SK-MEL-5 (cell line): Measurements from ENCODE around the gene MRPS24. TPM values are rescaled to one million over a fixed set of nuclear protein-coding genes. Genes with fewer than 3 reads are reported as not detected.

Source experiments
- DNase-seq: peaks from one replicate; pipeline ENCODE4 v3.0.0-alpha.2; 2016; ENCODE audit warnings: low read depth, low spot score
- in situ Hi-C: cut with HindIII; loops from 2 replicates; pipeline ENCODE4 v1.10.0; 2016; ENCODE audit warnings: low sequenced_read_pairs, high pct_unique_total_duplicates, low pct_unique_long_range_greater_than_20kb
- total RNA-seq: library from RNA; depleted of rRNA; stranded (reverse); fragments of >200 nt; shearing (Covaris generic); gene quantifications from 2 replicates; pipeline ENCODE4 v1.2.3, GENCODE V29; 2014

MRPS24 gene
- total RNA-seq, 1 experiment from 2014 or later: 137 TPM

DNA sequence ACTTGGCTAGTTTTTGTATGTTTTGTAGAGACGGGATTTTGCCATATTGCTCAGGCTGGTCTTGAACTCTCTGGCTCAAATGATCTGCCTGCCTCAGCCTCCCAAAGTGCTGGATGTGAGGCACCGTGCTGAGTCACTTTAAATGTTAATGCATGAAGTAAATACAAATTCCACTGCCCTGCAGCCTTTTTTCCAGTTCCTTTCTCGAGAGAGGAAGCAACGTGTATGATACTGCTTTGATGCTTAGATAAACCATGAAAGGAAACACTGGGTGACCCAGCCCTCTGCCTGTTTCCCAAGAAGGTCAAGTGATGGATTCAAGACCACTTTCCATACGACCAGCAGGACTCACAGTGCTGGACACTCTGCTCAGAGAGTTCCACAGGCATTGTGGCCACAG is 11.3 kb upstream of the MRPS24 start:
- in situ Hi-C loops: no loop called here
- DNase-seq: no peak

DNA sequence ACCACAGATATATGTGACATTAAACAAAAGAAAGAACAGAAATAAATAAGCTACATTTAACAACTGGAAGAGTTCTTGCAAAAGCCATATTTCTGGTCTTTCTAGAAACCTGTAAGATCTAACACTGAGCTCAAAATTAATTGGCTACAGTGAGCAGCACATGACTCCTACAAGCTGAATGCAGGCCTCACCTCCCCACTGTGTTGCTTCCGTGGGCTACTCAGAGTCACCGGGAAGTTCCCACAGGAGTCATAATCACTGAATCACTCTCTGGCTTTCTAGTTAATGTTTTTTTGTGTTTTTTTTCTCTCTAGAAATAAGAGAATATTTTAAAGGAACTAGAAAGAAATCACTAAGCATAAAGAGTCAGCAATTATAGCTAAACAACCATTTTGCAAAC is 10.2 kb upstream of the MRPS24 start:
- in situ Hi-C loops: no loop called here
- no peak for DNase-seq

DNA sequence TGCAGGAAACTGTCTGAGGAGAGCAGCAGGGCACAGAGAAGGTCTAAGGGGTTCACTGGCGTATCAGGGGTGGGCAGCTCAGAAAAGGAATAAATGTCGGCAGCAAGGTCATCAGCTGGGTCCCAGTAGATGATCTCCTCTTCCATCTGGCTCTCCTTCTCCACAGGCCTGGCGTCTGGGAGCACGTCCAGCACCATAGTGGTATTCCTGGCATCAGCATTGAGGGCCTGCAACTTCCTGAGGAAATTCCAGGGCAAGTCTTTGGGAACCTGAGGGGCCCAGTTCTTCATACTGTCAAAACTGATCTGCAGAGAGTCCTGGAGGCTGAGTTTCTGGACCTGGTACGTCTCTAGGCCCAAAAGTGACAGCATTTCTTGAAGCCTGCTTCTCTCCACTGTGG is 9.6 kb upstream of the MRPS24 start:
- no peak for DNase-seq
- in situ Hi-C loops: no loop called here

DNA sequence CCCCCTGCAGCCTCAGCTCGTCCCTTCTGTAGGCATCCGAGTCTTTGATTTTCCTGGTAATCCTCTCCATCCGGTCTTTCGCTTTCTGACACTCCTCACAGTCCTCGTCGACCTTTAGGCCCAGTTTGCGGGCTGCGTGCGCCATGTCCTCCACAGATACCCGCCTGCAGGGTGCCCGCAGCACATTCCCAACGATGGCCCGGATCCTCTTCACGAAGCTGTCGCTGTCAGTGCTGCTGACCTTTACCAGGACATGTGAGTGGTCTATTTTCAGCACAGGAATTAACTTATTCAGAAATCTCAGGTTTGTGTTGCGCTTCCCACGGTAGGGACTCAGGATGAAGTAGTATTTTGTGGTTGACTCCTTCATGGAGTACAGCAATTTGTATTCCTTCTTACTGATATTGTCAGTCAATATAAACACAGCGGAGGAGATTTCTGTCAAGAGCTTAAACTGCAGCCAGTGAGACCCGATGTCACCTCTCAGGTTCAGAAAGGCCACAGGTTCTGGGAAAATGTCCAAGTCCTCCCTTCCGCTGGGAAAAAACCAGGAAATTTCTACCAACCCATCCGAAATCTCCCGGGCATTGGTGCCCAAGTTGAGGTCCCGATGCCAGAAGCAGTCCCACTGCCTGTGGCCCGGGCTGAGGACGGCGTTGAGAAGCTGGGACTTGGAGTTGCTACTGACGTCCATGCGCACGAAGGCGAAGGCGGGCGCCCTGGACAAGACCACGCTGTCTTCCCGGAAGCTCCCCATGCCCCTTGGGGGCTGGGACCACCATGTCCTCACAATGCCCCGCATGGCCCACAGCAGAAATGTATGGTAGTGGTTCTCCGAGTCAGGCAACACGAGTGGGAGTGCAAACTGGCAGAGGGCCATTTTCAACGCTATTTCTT is 8.9 kb upstream of the MRPS24 start:
- DNase-seq: no peak
- in situ Hi-C loops: no loop called here

DNA sequence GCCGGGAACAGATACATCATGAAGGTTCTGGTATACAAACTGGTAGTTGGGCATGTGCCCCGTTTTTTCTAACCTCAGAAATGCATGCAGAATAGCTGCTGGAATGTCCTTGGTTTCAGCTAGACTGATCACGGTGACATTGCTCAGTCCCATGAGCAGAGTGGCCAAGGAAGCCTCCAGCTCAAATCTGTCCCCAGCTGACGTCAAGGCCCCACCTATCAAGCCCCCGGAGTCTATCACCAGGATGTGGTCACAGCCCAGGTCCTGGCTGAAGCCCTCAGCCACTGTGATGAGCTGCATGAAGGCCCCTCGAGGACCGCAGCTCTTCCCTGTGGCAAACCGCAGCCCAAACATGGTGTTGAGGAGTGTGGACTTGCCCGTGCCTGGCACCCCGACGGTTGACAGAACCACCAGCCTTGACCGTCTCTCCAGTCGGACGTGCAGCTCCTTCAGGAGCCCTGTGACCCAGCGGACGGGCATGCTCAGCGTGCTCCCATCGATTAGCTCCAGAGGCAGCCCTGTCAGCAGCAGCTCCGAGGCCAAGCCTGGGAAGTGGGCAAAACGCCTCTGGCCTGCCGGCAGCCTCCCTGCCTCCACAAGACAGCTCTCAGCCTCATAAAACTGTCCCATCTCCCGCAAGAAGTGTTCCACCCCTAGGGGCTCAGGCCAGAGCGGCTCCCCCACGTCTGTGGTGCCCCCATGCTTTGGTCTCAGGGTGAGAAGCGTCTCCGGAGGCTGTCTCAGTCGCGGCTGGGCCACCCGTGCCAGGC is 7.8 kb upstream of the MRPS24 start:
- in situ Hi-C loops: no loop called here
- DNase-seq: no peak

DNA sequence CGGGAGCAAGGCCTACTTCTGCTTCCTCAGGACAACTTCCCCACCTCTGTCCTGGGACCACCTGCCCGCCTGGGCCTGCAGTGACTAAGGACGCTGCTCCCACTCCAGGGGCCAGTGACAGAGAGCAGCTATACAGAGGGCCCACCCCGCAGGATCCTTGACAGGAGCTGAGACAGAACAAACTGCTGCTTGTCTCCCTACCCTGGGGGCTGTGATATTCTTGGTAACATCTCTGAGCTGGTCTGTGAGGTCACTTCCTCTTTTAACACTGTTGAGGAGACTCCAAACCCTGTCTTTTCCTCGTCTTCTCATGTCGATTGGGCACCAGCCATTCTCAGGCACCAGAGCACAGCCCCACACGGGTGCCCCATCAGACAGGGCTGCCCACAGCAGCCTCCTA is 6.9 kb upstream of the MRPS24 start:
- no peak for DNase-seq

DNA sequence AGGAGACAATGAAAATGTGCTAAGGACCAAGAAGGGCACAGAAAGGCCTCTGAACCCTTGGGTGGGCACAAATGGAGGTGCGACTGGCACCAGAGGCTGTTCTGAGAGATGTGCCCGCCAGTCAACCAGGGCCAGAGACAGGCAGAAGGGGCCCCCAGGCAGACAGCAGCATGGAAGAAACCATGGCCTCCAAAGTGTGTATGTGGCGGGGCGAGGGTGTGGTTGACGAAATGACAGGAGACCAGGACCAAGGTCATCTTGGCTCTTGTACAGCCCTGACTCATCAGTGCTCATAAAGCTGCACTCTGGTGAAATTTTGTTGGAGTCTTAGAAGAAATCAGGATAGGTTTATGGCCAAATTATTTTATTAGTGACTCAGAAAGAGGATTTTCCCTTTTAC is 4.0 kb upstream of the MRPS24 start:
- no peak for DNase-seq
- in situ Hi-C loops: no loop called here

More for the DNA sequence above, 6.9 kb upstream of the MRPS24 start:
- in situ Hi-C loops: no loop called here

DNA sequence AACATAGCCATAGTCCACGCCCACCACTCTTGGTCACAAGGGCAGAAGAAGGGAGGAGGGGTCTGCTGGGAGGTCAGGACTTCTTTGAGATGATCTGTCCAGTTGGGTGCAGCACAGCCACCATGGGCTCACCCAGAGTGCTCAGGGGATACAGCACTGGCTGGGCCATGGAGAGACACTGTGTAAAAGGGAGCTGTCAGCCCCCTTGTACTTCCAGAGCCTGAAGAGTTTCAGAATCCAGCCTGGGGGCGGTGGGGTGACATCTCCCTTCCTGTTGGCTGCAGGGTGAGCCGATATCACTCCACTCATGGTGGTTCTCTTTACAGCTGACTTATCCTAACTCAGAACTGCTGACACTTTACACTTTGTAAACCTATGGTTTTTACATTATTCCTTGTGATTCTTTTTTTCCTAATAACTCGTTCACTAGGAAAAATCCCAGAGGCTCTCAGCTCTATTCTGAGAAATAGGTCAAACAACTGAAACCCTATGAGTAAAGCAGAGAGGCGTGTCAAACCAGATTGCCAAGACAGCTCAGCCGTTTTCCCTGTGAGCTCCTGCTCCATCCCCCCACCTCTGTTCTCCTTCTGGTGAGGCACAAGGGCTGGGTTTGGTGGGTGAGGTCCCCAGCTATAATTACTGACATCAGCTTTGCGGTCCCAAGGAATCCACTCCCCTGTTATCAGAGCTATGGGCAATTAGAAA is 3.2 kb upstream of the MRPS24 start:
- no peak for DNase-seq
- in situ Hi-C loops: no loop called here

DNA sequence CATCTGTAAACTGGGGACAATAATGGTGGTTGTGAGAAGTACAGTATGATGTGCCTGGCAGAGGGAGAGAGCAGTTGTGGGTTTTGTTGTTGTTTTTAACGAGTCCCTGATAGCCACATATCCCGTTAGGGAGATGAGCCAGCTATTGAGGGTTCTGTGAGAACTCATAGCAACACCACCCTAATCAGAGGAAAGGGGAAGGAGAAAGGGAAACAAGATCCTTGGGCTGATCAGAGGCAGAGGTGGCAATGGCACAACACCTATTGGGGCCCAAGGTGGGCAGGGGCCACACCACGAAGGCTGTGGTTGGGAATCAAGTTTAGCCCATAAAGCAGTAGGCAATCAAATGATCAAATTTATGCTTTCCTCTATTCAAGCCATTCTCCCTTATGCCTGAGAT is 1.7 kb upstream of the MRPS24 start:
- in situ Hi-C loops: no loop called here
- DNase-seq: no peak

DNA sequence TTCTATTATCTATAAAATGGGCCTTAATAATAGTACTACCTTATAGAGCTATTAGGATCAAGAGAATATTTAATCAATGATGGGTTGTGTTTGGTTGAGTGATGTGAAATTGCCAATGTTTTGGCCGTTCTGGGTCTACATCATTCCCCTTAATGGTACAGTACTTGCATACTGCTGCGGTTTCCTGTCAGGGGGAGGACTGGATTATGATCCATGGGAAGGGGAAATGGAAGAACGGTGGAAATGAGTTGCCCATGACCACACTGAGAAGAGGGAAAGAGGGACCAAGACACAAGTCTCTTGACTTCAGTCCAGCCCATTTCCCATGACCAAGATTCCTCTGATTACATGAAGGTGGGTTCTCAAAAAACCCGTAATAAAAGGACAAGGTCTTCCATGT is 999 bp upstream of the MRPS24 start:
- no peak for DNase-seq
- in situ Hi-C loops: no loop called here

DNA sequence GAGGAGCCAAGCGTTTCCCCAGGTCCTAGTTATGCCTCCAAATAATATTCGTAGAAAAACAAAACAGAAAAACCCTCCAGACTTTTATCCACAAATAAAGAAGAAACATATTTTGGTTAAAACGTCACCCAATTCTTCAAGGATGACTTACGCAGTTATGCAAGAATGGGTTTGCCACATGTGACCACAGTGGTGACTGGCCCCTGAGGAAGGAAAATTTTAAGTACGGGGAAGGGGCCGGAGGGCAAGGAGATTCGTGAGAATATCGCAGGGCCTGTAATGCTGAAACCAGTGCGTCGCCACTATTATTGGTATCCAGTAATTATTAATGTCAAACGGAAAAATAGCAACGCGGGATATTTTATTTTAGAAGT is 537 bp upstream of the MRPS24 start:
- in situ Hi-C loops: no loop called here

DNA sequence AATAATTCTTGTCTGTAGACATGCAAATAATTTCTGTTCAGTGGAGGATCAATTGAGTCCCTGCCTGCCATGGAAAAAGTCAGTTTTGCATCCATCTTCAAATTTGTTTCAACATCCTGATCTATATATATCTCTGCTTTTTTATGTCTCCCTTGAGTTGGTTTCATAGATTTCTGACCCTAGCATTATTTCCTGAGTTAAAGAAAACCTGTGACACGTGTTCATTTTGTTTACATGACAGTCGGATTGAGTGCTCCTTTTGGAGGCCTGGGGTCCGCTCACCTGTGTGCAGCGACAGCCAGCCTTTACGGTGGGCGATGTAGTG is 674 bp downstream of the MRPS24 start:
- in situ Hi-C loops: no loop called here
- DNase-seq: no peak

More for the DNA sequence above, 537 bp upstream of the MRPS24 start:
- DNase-seq: peak; percentile 49

DNA sequence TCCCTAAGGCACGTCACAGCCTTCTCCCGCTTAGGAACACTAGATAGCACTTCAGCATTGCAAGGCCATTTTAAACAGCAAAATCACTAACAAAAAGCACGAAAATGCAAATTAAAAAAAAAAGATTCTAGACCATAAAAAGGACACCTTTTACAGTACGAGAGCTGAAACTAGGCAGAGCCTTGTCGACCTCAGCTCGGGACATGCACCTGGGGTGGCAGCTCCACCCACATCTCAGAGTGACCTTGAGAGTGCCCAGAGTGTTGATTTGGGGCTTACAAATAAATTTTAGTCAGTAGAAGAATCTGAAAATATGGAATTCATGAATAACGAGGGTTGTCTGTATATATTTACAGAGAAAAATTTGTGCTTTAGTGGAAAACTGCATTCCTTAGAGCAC is 1.1 kb downstream of the MRPS24 start:
- in situ Hi-C loops: no loop called here
- no peak for DNase-seq

DNA sequence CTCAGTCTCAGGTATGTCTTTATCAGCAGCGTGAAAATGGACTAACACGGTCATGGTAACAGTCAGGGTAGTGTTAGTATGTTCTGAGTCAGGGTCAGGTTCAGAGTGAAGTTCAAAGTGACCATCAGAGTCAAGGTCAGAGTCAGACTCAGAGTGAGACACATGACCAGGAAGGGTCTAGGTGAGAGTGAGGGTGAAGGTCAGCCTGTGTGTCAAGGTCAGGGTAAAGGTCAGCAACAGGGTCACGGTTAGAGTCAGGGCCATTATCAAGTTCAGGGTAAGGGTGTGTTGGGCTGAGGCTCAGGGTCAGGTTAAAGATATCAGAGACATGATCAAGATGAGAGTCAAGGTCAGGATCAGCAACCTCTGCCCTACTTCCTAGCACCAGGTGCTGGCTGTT is 4.0 kb downstream of the MRPS24 start:
- in situ Hi-C loops: no loop called here
- no peak for DNase-seq

DNA sequence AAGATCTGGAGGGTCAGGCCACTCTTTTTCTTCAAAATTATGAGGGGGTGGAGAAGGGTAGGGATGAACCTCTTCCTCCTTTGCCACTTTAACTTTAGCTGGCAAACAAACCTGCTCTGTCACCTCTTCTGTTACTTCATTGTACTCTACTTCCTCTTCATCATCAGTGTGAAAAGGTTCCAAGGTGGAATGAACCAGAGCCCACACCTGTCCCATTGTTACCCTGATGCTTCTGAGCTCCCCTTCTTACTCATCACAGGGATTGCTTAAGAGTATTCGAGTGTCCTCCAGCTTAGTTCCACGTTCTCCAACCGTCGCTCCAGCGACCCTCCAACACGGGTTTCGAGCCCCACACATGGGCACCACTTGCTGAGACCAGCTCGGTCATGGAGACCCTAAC is 5.2 kb downstream of the MRPS24 start:
- no peak for DNase-seq
- in situ Hi-C loops: no loop called here

DNA sequence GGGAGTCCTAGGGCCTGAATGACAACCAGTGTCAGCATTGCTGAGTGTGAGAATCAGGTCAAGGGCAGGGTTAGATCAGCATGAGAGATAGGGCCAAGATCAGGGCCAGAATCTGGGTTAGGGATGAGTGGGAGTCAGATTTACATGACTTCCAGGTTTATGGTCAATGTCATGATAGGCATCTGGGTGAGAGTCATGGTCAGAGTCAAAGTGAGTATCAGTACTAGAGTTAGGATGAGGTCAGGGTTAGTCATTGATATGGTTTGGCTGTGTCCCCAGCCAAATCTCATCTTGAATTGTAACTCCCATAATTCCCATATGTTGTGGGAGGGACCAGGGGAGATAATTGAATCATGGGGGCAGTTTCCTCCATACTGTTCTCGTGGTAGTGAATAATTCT is 12.3 kb downstream of the MRPS24 start:
- DNase-seq: no peak
- in situ Hi-C loops: no loop called here

DNA sequence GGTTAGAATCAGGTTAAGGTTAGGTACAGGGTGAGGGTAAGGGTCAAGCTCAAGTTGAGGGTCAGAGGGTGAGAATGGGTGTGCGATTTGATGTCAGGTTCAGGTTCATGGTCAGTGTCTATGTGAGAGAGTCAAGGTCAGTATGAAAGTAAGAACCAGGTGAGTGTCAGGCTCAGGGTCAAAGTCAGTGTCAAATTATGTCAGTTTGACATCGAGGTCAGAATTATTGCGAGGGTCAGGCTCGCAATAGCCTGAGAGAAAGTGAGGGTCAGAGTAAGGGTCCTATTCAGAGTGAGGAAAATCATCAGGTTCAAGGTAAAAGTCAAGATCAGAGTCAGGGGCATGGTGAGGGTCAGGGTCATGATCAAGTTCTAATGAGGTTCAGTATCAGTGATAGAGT is 13.0 kb downstream of the MRPS24 start:
- DNase-seq: no peak
- in situ Hi-C loops: no loop called here

DNA sequence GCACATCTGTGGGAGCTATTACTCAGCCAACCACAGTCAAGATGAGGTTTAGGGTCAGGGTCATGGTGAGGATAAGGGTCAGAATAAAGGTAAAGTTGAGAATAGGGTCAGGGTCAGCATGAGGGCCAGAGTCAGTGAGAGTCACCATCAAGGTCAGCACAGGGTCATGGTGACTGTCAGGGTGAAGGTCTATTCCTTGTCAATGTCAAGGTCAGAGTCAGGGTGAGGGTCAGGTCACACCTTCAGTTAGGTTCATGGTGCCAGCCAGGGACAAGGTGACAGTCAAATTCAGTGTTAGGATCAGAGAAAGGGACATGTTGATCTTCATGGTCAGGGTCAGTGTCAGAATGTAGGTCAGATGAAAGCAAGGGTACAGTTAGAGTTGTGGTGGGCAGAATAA is 14.1 kb downstream of the MRPS24 start:
- no peak for DNase-seq
- in situ Hi-C loops: no loop called here

DNA sequence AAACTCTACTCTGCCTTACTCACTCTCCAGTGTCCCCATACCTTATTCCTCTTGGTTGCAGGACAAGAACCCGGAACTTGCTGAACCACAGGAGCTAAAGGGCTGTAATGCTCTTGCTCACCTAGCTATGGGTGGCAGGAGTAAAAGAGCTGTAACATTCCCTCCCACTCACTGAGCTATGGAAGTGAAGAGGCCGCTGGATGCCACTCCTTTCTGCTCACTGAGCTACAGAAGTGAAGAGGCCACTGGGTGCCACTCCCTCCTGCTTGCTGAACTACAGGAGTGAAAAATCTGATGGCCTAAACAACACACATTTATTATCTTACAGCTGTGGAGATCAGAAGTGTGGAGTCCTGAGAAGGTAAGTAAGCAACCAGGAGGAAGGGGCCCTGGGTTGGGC is 17.5 kb downstream of the MRPS24 start:
- in situ Hi-C loops: no loop called here
- no peak for DNase-seq
